IPS-NIHi7 (cell line): ENCODE data around the gene SMARCC2.
A peak's percentile ranks its signal among the peaks of the same experiment; 100 is the strongest.

Source experiments
- DNase-seq: peaks from one replicate; pipeline ENCODE4 v3.0.0; 2012; ENCODE audit warnings: mixed read lengths; ENCODE audit errors: extremely low spot score

The SMARCC2 gene

DNA sequence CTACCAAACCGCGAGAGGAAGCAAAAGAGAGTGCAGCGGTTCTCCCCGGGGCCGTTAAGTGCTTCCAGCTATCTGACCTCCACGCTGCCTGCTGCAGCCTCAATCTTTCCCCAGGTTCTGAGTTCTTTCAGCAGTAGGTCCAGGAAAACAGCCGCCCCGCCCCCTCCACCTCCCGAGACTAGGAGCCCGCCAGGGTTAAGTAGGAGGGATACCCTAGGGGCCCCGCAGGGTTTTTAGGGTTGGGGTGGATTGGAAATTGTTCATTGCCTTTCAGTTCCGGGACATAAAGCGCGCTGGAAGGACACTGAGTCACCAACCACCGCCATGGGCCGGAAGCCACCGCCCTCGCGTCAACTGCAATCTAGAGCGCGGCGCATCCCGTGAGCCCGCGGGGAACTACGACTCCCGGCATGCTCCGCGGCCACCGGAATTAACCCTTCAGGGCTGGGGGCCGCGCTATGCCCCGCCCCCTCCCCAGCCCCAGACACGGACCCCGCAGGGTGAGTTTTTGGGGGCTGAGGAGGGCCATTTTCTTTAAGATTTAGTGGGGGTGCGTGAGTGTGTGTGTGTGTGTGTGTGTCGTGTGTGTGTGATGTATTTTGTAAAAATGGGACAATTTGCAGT lies 37.0 kb downstream of the SMARCC2 start, which contains the start of gene MYL6B:
Gene MYL6B, plus strand, starts transcription at position 456 of the 624 bp plus-strand sequence. CDS start 1,332 bp downstream, outside the sequence.
- peak; percentile 93 for DNase-seq

- DNase-seq, result peak; percentile 73
These were observed 37.6 kb downstream of the SMARCC2 start for GRCh38 chr12:56151672-56152131.

DNA sequence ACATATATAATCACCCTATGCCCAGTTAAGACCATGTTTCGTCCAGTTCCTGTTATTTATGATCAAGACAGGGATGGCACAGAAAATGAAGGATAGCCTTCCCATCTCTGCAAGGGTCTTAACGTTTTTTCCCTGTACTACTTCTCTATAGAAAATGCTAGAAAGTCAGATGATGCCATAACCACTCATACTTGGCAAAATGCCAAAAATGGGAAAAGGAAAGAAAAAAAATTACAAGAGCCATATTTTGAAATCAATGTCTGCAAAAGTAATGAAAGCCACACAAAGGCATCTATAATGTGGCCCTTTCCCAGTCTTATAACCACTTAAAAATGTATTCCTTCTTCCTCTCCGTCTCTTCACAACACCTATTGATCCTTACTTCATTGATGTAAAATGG lies 38.7 kb downstream of the SMARCC2 start:
- no peak for DNase-seq

- no peak for DNase-seq
These were observed 42.5 kb downstream of the SMARCC2 start for GRCh38 chr12:56146492-56147460.

DNA sequence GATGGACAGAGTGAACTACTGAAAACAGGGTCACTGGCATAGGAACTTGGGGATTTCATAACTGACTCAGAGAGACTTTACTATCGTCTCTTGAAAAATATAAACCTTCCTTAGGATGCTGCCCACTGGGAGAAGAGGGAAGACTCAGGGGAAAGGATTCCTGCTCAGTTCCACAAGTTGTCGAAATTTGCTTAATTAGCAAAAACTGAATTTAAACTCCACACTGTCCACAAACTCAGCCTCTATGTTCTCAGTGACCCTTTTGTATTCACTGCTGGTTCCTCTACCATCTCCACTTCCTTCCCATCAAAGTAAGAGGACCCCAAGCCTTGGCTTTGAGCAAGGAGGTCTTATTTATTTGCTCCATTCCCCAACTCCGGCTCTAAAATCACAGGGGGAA lies 44.1 kb downstream of the SMARCC2 start:
- no peak for DNase-seq

- no peak for DNase-seq
These were observed 45.4 kb downstream of the SMARCC2 start for GRCh38 chr12:56143870-56144269.

GRCh38 chr12:56143217-56143616 lies 46.1 kb downstream of the SMARCC2 start:
- no peak for DNase-seq

DNA sequence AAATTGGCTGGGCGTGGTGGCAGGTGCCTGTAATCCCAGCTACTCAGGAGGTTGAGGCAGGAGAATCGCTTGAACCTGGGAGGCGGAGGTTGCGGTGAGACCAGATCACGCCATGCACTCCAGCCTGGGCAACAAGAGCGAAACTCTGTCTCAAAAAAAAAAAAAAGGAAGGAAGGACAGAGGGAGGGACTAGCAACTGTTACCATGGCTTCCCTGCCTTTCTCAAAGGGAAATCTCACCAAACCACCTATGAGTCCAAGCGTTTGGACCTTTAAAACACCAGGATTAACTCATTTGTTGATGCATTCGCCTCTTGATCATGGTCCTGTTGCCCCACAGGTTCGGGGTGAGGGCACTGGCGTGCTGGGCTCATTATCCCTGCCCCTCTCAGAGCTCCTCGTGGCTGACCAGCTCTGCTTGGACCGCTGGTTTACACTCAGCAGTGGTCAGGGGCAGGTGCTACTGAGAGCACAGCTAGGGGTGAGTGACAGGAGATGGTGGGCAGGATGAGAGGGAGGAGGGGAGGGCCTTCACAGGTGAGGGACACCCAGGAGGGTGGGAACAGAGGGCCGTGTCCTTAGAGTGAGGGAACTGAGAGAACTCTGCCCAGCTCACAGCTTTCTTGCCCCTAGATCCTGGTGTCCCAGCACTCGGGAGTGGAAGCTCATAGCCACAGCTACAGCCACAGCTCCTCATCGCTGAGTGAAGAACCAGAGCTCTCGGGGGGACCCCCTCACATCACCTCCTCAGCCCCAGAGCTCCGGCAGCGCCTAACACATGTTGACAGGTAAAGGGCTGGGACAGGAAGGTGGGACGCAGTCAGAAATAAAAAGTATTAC lies 47.1 kb downstream of the SMARCC2 start:
- DNase-seq, result no peak

DNA sequence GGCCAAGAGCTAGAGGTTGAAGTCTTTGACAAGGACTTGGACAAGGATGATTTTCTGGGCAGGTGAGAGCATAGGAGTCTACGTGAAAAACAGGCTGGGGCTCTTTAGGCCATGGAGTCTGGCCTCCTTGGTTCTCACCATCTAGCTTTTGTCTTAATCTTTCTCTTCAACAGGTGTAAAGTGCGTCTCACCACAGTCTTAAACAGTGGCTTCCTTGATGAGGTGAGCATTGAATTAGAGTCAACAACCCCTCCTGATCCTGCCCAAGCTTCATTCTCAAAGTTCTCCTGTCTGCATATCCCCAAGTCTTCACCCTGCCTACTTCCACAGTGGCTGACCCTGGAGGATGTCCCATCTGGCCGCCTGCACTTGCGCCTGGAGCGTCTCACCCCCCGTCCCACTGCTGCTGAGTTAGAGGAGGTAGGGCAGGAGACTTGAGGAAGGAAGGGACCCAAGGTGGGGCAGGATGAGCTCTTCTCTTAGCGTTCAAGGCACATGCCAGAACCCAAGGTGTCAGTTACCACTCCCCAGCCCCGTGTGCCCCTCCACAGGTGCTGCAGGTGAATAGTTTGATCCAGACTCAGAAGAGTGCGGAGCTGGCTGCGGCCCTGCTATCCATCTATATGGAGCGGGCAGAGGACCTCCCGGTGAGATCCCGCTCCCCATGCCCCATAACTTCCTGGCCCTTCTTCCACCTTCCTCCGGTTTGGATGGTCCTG lies 51.3 kb downstream of the SMARCC2 start:
- no peak for DNase-seq

DNA sequence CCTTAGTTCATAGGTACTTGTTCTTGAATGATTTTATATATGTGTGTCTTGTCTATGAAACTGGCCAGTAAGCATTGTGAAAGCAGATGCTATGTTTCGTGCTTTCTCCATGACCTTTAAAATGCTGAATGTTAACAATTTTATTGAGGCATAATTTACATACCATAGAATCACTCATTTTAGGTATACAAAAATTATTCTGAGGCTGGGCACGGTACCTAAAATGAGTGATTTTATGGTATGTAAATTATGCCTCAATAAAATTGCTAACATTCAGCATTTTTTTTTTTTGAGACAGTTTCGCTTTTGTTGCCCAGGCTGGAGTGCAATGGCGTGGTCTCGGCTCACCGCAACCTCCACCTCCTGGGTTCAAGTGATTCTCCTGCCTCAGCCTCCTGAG lies 54.4 kb downstream of the SMARCC2 start:
- no peak for DNase-seq

DNA sequence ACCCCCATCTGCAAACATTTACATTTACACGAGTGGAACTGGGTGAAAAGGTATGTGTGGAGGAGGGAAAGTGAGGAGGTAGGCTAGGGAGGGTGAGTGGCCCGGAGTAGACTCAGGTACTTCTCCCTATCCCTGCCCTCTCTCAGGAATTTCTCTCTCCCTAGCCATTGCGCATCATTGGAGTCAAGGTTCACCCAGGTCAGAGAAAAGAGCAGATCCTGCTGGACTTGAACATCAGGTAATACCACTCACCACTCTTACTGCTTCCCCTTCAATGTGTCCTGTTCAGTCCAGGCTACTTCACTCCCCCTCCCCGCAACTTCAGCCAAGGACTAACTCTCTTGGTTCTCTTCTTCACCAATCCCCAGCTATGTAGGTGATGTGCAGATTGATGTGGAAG lies 58.4 kb downstream of the SMARCC2 start:
- DNase-seq, result no peak

GRCh38 chr12:56129942-56130495 lies 59.3 kb downstream of the SMARCC2 start:
- no peak for DNase-seq

GRCh38 chr12:56129206-56129941 lies 59.9 kb downstream of the SMARCC2 start:
- DNase-seq, result peak; percentile 79

GRCh38 chr12:56128670-56129205 lies 60.5 kb downstream of the SMARCC2 start:
- DNase-seq, result peak; percentile 22

DNA sequence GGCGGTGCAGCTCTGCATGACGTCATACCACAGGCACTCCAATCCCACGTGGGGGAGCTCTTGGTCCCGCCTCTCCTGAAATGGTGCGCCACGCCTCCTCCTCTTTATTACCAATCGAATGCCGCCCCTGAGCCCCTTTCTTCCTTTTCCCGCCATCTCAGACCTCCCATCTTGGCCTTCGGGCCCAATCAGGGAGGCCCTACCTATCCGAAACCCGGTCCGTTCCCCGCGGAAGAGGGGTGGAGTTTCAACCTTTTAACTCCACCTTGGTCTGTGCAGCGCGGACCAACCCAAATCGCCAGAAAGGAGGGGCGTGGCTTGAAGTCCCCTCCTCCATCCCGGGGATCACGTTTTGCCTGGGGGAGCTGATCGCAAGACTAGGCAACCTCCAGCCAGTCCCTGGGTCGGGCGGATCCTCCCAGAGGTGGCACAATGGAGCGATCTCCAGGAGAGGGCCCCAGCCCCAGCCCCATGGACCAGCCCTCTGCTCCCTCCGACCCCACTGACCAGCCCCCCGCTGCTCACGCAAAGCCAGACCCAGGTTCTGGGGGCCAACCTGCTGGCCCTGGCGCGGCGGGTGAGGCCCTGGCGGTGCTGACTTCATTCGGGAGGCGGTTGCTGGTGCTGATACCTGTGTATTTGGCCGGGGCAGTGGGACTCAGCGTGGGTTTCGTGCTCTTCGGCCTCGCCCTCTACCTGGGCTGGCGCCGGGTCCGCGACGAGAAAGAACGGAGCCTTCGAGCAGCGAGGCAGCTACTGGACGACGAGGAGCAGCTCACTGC lies 61.2 kb downstream of the SMARCC2 start, which contains the start of gene ESYT1:
Gene ESYT1, plus strand, starts transcription at position 380 of the 782 bp plus-strand sequence. Its CDS starts 53 bp downstream, at position 433.
- peak; percentile 98 for DNase-seq

DNA sequence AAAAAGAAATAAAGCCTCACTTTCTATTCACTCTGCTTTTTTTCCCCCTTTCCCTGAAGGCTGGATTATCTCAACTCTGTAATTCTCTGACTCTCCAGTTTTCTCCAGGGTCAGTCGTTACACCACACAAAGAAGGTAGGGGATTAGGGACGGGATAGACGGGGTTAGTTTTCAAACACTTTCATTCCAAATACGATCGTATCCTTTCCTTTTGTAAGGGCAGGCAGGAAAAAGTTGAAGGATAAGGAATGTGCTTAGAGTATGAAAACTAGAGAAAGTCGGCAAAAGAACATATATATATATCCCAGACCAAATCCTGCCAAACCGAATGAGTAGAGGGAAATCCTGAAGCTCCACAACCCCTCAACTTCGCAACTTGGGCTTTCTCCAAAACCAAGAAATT lies 61.8 kb downstream of the SMARCC2 start:
- DNase-seq, result no peak

DNA sequence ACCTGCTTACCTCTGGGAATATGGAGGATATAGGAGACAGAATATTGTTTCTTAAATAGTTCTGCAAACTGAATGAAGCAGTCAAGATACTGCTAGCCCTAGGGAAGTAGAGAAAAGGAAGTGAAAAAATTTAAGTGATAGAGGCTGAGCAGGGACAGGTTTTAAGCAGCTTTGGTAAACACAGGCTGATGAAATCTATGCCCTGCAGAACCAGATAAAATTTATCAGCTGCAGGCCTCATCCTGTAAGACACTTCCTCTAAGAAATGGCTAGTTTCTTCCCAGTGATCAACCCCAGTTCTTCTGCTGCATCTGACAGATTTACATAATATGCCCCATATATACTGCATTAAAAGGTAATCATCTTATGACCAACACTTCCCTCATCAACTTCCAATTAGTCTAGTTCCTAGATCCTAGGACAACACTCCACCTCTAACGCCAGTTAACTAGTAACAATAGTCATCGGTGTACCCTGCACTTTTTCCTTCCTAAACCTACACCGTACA lies 62.5 kb downstream of the SMARCC2 start:
- DNase-seq, result no peak

DNA sequence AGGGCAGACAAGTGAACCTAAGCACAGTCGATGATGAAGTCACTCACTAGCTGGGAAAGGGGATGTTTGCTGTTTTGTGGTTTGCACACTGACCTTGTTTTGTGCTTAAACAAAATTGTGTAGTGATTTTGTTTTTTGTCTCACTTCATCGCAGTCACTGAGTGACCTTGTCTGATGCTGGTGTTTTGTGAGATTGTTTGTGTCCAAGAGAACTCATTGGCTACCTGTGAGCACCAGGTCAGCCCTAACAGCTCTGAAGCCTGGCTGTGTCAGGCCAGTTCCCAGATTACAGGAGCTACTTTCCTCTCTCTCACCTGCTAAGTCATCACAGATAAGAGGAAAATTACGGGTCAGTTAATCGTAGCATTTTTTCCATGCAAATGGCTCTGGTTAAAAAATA lies 65.2 kb downstream of the SMARCC2 start:
- DNase-seq, result no peak

- DNase-seq, result no peak
These were observed 66.6 kb downstream of the SMARCC2 start for GRCh38 chr12:56122637-56123036.
